Prostate gland (tissue), 2 donors: Measurements from ENCODE around the gene S100A10.

Experiments
- POLR2A ChIP-seq: fragments of 450-650 bp; IDR thresholded peaks from one replicate; pipeline ENCODE4 v1.6.1; 2016; ENCODE audit warnings: antibody characterized with exemption, mild to moderate bottlenecking
- POLR2AphosphoS5 ChIP-seq: sonication (generic); formaldehyde crosslinking; IDR thresholded peaks from one replicate; pipeline ENCODE4 v1.6.1; 2017; ENCODE audit warnings: antibody characterized with exemption
- TF ChIP-seq, protein P1 (sequence below), 4 experiments: fragments of 200-600 bp in 2 of 4; fragments of 450-650 bp in 2 of 4; sonication (generic) in 2 of 4; IDR thresholded peaks; 1 replicate in 3 of 4; 2 replicates in 1 of 4; pipeline ENCODE4 v1.5.1; 2016 to 2019; ENCODE audit warnings: antibody characterized with exemption in 4 of 4, mild to moderate bottlenecking in 2 of 4, moderate library complexity in 2 of 4

DNA sequence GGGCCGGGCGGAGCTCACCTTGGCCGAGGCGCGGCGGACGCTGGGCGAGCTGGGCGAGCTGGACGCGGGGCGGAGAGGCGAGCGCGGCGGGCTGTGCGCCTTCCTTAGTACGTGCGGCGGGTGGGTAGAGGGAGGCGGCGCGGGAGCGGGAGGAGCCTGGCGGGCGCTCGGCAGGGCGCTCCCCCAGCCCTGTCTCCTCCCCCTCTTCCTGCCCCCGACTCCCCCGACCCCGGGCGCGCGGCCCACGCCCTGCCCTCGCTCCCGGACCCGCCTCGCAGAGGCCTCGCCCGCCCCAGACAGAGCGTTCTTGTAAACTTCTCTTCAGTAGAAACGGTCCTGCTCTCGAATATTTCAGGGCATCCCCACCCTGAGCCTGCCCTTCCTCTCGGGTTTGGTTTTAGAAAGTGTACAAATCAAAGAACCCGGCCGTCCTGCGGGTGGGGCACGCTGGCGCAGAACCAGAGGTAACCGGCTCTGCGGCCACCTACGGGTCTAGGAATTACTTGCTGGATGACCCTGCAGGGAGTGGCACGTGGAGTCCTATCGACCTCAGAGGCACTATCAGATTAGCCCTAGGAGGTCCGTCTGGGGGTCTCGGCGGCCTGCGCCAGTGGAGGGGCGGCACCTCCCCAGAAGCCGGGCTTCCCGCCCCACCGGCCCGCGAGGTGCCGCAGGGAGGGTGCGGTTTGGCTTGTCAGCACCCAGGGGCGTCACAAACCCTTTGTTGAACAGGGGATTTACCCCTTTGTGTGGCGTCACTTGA lies at the start of gene S100A10:
- TF ChIP-seq POLR2AphosphoS5 (no peak), POLR2A (peak; percentile 77)
- TF ChIP-seq, protein P1, sequence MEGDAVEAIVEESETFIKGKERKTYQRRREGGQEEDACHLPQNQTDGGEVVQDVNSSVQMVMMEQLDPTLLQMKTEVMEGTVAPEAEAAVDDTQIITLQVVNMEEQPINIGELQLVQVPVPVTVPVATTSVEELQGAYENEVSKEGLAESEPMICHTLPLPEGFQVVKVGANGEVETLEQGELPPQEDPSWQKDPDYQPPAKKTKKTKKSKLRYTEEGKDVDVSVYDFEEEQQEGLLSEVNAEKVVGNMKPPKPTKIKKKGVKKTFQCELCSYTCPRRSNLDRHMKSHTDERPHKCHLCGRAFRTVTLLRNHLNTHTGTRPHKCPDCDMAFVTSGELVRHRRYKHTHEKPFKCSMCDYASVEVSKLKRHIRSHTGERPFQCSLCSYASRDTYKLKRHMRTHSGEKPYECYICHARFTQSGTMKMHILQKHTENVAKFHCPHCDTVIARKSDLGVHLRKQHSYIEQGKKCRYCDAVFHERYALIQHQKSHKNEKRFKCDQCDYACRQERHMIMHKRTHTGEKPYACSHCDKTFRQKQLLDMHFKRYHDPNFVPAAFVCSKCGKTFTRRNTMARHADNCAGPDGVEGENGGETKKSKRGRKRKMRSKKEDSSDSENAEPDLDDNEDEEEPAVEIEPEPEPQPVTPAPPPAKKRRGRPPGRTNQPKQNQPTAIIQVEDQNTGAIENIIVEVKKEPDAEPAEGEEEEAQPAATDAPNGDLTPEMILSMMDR (IDR thresholded peaks at IDR 0.05): peak in 1 of 4 experiments; percentile 17
